Aorta (tissue), 5 donors: ENCODE results near the gene MYBPH. TPM values are rescaled to one million over a fixed set of nuclear protein-coding genes. Genes with fewer than 3 reads are reported as not detected.

Experiments used
- ATAC-seq: fragments of 200-7000 bp; cut with Tn5 transposase; one replicate; pipeline ENCODE4 v1.9.1; 2022; ENCODE audit warnings: moderate library complexity; ENCODE audit not compliant: low FRiP score
- DNase-seq, 2 donors: peaks; one replicate each; pipeline ENCODE4 v3.0.0-alpha.2; 2020
- H3K27ac ChIP-seq, 2 donors: one replicate each; pipeline ENCODE4 v1.5.1; 2013; ENCODE audit warnings: low read length in 2 of 2, mild to moderate bottlenecking in 2 of 2, moderate library complexity in 2 of 2, control low read depth in 1 of 2, inconsistent platforms in 1 of 2, low read depth in 1 of 2
- H3K27me3 ChIP-seq, 2 donors: one replicate each; pipeline ENCODE4 v1.6.1; 2013; ENCODE audit warnings: control low read depth in 1 of 2, low read length in 1 of 2, mild to moderate bottlenecking in 1 of 2, moderate library complexity in 1 of 2; ENCODE audit not compliant: insufficient read depth in 2 of 2, control insufficient read depth in 1 of 2
- H3K36me3 ChIP-seq, 2 donors: one replicate each; pipeline ENCODE4 v1.6.1; 2013; ENCODE audit warnings: control low read depth in 1 of 2, low read length in 1 of 2, mild to moderate bottlenecking in 1 of 2; ENCODE audit not compliant: insufficient read depth in 2 of 2, control insufficient read depth in 1 of 2
- H3K4me1 ChIP-seq, 2 donors: one replicate each; pipeline ENCODE4 v1.6.1; 2013; ENCODE audit warnings: low read length in 2 of 2, control low read depth in 1 of 2, mild to moderate bottlenecking in 1 of 2, moderate library complexity in 1 of 2; ENCODE audit not compliant: insufficient read depth in 2 of 2, control insufficient read depth in 1 of 2
- H3K4me3 ChIP-seq, 2 donors: one replicate each; pipeline ENCODE4 v1.5.1; 2013; ENCODE audit warnings: low read length in 2 of 2, control low read depth in 1 of 2, mild to moderate bottlenecking in 1 of 2
- H3K9me3 ChIP-seq: one replicate; pipeline ENCODE4 v1.6.1; 2013; ENCODE audit warnings: mild to moderate bottlenecking, low read length; ENCODE audit not compliant: control insufficient read depth
- WGBS, 2 donors: extraction: QIAGEN DNeasy Blood & Tissue Kit; methylation state at CpG; one replicate each; pipeline ENCODE4 v1.1.7; 2013; 5-methylcytosine and 5-hydroxymethylcytosine counted together
- intact Hi-C, 2 donors: fragments of 100-400 bp; cut with DNase I; formaldehyde crosslinking; loops; one replicate each; pipeline versions ENCODE4 v1.14.2 to v1.15.0; 2022
- polyA plus RNA-seq, 2 donors: library from polyadenylated mRNA; stranded (reverse); fragments of 200-250 nt; gene quantifications; one replicate each; pipeline ENCODE4 v1.2.3, GENCODE V29; 2013
- total RNA-seq, 2 donors: library from RNA; stranded (reverse); fragmentation: NEBNext Ultra II Directional; extraction: Animal tissue kit (Norgen Biotek cat#: 25700); gene quantifications; one replicate each; pipeline ENCODE4 v1.2.1, GENCODE V29; 2021
- donor health status: healthy with polysubstance abuse.
- donor health status: Bipolar disorder and iron deficiency.
- donor health status: DM: no; HTN: no; CAD: no.
- donor health status: DM: no; HTN: no; CAD: no.
- donor health status: DM: yes; HTN: yes; CAD: no.

The MYBPH gene
- total and polyA plus RNA-seq, 4 donors: not detected

DNA sequence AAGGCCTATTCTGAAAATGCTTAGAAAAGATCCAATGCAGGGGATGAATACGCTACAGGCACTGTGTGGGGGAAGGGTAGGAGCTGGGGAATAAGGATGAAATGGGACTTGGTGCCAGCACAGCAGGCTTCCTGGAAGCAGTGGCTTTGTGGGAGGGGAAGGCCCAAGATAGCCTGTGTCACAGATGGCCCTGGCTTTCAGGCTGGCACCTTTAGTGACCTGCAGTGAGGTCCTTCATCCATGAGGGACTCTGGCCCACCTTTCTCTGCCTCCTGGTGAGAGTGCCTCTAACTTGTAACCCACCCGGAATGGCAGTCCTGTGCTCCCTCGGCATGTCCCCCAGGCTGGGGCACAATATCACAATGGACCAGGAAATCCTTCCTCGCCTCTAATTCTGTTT, 10.0 kb upstream of the MYBPH start:
- H3K9me3 ChIP-seq: no peaks in the 10 kb centered on the region
- ATAC-seq: no peak
- intact Hi-C loops: no loop called here

DNA sequence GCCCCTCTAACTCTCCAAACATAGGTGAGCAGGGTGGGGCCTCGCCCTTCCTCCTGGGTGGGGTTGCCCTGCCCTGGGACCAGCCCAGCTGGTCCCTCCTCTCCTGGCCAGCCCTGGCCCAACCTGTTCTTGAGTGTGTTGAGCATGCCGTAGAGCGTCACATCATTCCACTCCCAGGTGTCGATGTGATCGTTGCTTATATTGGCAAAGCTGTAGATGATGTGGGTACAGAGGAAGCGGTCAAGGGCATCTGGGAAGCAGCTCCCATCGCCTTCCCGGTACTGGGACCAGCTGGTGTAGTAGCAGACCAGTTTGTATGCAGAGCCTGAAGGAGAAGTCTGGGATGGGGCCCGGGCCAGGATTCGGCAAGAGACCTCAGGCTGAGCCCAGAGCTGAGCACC, 9.4 kb upstream of the MYBPH start:
- intact Hi-C loops: no loop called here
- 88 to 92% methylated on average over 10 of the region's 10 CpGs for WGBS, 2 donors
- ATAC-seq: no peak
- H3K36me3 ChIP-seq: no peaks in the 10 kb centered on the region
- no peaks in the 10 kb centered on the region for H3K4me1 ChIP-seq
- no peaks in the 10 kb centered on the region for H3K9me3 ChIP-seq
- H3K27ac ChIP-seq: no peak overlapping the region
- H3K27me3 ChIP-seq: no peaks in the 10 kb centered on the region
- DNase-seq: peak in 1 of 2 donors; percentile 42
- H3K4me3 ChIP-seq: no peak overlapping the region

More for the DNA sequence above, 10.0 kb upstream of the MYBPH start:
- peak in 1 of 2 donors; percentile 35 for DNase-seq
- 91 to 93% methylated on average over 4 of the region's 4 CpGs for WGBS, 2 donors
- H3K27me3 ChIP-seq: no peaks in the 10 kb centered on the region
- no peak overlapping the region for H3K27ac ChIP-seq
- H3K4me3 ChIP-seq: no peak overlapping the region
- H3K4me1 ChIP-seq: no peaks in the 10 kb centered on the region
- H3K36me3 ChIP-seq: no peaks in the 10 kb centered on the region

DNA sequence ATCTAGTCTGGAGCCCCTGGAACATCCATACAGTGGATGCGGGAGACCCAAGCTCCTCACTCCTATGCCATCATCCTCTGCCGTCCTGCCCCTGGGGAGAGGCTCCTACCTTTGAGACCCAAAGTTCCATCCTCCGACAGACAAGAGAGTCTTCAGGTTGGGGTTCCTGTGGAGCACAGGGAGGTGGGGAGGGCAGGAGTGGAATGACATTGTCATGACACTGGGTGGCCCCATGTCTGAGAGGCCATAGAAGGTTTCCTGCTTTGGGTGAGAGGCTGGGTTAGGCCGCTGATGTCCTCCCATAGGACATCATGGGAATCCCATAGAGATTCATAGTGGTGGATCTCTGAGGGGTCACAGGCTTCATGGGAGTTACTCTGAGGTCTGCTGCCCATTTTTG, 8.8 kb upstream of the MYBPH start:
- H3K4me1 ChIP-seq: no peaks in the 10 kb centered on the region
- no peaks in the 10 kb centered on the region for H3K36me3 ChIP-seq
- H3K4me3 ChIP-seq: no peak overlapping the region
- no peaks in the 10 kb centered on the region for H3K27me3 ChIP-seq
- no peak for ATAC-seq
- no peaks in the 10 kb centered on the region for H3K9me3 ChIP-seq
- intact Hi-C loops: no loop called here
- no peak overlapping the region for H3K27ac ChIP-seq
- WGBS, 2 donors: 75 to 99% methylated on average over 4 of the region's 4 CpGs
- DNase-seq: peak in 1 of 2 donors; percentile 33

DNA sequence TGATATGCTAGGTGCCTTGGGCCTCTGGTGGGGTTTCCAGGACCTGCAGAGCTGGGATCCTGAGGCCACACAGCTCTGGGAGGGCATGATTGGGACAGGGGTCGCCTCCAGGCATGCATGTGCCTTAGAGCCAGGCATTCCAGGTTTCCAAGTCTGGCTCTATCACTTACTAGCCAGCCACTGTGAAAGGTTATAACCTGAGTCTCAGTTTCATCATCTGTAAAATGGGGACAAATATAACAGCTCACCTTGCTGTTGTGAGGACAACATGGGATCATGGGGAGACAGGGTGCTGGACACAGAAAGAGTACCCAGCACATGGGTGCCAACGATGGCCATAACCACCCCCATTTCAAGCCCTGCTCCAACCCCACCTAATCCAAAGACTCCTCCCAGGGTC, 8.2 kb upstream of the MYBPH start:
- intact Hi-C loops: no loop called here
- Histone ChIP-seq H3K27me3 (no peaks in the 10 kb centered on the region), H3K27ac (no peak overlapping the region), H3K4me3 (no peak overlapping the region), H3K36me3 (no peaks in the 10 kb centered on the region), H3K4me1 (no peaks in the 10 kb centered on the region), H3K9me3 (no peaks in the 10 kb centered on the region)
- WGBS, 2 donors: 91 to 100% methylated on average over 2 of the region's 2 CpGs
- no peak for ATAC-seq
- no peak for DNase-seq

DNA sequence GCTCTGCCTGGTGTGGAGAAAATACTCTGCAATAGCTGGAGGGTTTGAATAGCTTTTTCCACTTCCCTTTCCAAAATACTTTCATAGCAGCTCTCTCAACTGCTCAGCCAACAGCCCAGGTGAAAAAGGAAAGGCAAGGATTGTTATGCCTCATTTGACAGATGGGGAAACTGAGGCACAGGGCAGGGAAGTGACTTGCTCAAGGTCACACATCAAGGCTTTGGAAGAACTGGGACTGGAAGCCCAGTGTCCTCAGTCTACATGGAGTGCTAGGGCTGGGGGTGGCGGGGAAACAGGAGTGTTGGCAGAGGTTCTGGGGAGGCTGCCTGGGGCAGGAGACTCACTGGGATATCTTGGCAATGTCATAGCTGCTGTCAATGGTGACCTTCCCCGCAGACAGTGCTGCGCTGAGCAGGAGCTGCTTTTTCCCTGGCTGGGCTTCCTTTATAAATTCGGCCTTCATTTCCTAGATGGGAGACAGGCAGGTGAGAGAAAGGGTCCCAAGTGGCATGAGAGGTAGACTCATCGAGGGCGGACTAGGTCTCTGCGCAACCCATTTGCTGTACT, 6.8 kb upstream of the MYBPH start:
- Histone ChIP-seq H3K36me3 (no peaks in the 10 kb centered on the region), H3K4me3 (no peak overlapping the region), H3K9me3 (no peaks in the 10 kb centered on the region), H3K4me1 (no peaks in the 10 kb centered on the region), H3K27me3 (no peaks in the 10 kb centered on the region), H3K27ac (no peak overlapping the region)
- 93 to 97% methylated on average over 7 of the region's 7 CpGs for WGBS, 2 donors
- ATAC-seq (no peak), DNase-seq (peak in 1 of 2 donors; percentile 45)
- intact Hi-C loops: no loop called here

DNA sequence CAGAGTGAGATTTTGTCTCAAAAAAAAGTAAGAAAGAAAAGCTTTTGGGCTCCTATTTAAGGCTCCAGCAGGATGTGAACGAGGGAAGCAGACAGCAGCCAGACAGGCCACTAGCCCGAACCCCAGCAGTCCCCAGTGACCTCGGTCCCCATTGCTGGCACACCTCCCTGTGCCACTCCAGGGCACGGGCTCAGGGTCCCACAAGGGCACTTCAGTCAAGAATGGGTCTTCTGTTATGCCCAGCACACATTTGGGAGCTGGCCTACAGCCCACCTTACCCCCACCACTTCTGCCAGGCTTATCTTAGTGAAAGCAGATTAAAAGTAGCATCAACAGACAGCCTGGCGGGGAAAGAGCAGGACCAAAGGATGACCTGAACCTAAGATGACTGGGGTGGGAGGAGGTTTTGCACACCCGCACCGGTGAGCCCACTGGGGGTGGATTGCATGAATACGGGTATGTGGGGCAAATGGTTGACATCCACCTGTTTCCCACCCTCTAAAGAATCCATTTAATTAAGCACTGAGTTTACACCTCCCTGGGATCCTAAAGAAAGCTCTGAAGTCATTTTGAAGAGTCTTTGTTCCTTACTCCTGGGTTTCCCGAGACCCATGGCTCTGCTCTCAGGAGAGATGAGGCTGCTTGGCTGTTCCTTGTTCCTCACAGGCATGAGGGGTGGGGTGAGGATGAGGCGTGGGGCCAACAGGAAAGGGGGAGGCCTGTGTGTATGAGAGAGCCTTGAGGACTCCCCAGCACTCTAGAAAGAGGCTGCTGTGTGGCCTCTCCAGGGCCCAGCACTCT, 6.2 kb upstream of the MYBPH start:
- no peaks in the 10 kb centered on the region for H3K4me1 ChIP-seq
- no peaks in the 10 kb centered on the region for H3K27me3 ChIP-seq
- no peaks in the 10 kb centered on the region for H3K36me3 ChIP-seq
- no peak overlapping the region for H3K27ac ChIP-seq
- no peaks in the 10 kb centered on the region for H3K9me3 ChIP-seq
- intact Hi-C loops: no loop called here
- whole genome bisulfite sequencing, 2 donors: 68 to 80% methylated on average over 10 of the region's 10 CpGs
- H3K4me3 ChIP-seq: no peak overlapping the region
- ATAC-seq: no peak
- peak in 1 of 2 donors; percentile 45 for DNase-seq

DNA sequence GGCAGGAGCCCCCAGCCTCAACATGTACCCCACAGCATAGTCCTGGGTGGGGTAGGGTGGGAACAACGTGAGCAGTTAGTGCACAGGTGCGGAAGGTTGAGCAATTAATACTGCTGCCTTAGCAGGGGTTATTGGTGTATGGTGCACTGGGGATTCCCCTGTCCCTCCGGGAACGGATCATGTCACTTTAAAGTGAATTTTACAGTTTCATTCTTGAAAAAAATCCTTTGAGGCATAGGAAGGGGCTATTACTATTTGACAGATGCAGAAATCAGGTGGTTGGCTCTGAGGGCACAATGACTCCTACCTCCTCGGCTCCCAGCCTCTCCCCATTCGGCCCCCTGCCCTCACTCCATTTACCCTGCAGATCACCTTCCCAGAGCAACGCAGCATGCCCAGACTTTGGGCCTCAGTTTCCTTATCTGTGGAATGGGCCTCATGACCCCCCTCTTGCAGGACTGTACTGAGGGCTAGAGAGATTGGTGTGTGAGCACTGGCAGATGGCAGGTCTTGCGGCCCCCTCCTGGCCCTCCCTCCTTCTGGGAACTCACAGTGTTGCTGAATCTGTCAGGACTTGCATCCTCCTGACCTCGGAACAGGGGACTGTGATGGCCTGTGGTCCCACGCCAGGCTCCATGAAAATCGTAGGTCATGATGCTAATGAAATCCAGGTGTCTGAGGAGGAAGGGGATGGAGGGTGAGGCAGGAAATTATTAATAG, 5.1 kb upstream of the MYBPH start:
- Histone ChIP-seq H3K4me1 (no peaks in the 10 kb centered on the region), H3K27ac (no peak overlapping the region), H3K4me3 (no peak overlapping the region), H3K36me3 (no peaks in the 10 kb centered on the region), H3K27me3 (no peaks in the 10 kb centered on the region), H3K9me3 (no peaks in the 10 kb centered on the region)
- intact Hi-C loops: no loop called here
- ATAC-seq (no peak), DNase-seq (peak in 1 of 2 donors; percentile 36)
- WGBS, 2 donors: 85 to 89% methylated on average over 11 of the region's 11 CpGs

DNA sequence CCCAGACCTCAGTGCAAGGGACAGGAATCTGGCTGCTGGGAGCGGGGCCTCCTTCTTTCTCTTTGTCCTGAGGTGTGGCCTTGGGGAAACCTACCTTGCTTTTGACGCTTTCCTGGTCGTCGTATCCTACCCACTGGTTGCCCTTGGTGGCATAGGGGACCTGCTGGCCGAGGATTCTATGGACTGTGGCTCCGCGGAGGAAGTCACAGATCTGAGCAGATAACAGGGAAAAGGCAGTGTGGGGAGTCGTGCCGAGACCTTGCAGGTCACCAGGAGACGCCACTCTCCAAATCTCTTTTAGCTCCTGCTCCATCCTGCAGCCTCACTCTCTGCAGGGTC, 4.0 kb upstream of the MYBPH start:
- Histone ChIP-seq H3K27ac (no peak overlapping the region), H3K9me3 (no peaks in the 10 kb centered on the region), H3K4me1 (no peaks in the 10 kb centered on the region), H3K4me3 (no peak overlapping the region), H3K27me3 (no peaks in the 10 kb centered on the region), H3K36me3 (no peaks in the 10 kb centered on the region)
- intact Hi-C loops: no loop called here
- DNase-seq (no peak), ATAC-seq (no peak)
- 93 to 96% methylated on average over 10 of the region's 10 CpGs for WGBS, 2 donors
